GM12891 (cell line): ENCODE data around the gene FXYD7.

Source experiments
- PAX5 ChIP-seq: IDR thresholded peaks from 2 replicates; pipeline ENCODE4 v1.6.1; 2011; ENCODE audit warnings: low read length, moderate library complexity, mild to moderate bottlenecking; ENCODE audit not compliant: insufficient read depth, severe bottlenecking
- POLR2A ChIP-seq: IDR thresholded peaks from 2 replicates; pipeline ENCODE4 v1.6.1; 2011; ENCODE audit warnings: low read depth, low read length, control low read depth
- POLR2AphosphoS5 ChIP-seq: IDR thresholded peaks from 2 replicates; pipeline ENCODE4 v1.6.1; 2011; ENCODE audit warnings: low read depth, low read length, control low read depth
- SPI1 ChIP-seq: IDR thresholded peaks from 2 replicates; pipeline ENCODE4 v1.6.1; 2011; ENCODE audit warnings: low read depth, low read length, control low read depth
- TAF1 ChIP-seq: IDR thresholded peaks from 2 replicates; pipeline ENCODE4 v1.6.1; 2011; ENCODE audit warnings: low read depth, low read length, control low read depth

GRCh38 chr19:35150445-35150844, 7.4 kb downstream of the FXYD7 start:
- no peak for TF ChIP-seq POLR2AphosphoS5
- no peak for TF ChIP-seq POLR2A
- TF ChIP-seq TAF1: no peak
- no peak for TF ChIP-seq PAX5
- TF ChIP-seq SPI1: no peak
